ENCODE results near the gene WBP2. TPM values are rescaled to one million over a fixed set of nuclear protein-coding genes. Genes with fewer than 3 reads are reported as not detected.

WBP2 gene
- total and polyA plus RNA-seq, 2 of the 8 experiments (the other 6 are each of a cell fraction or from before 2014, with no cell fraction given): 48.2 to 71.2 TPM

GRCh38 chr17:75847614-75848522 is 7.3 kb downstream of the WBP2 start:
- Histone ChIP-seq H4K91ac (replicated peaks; ENCODE audit: insufficient read length, low read length) (no peak overlapping the region), H3K79me1 (ENCODE audit: low read depth, low read length) (no peaks in the 10 kb centered on the region), H3K56ac (replicated peaks; ENCODE audit: insufficient read length, low read depth, low read length) (no peak overlapping the region), H4K5ac (ENCODE audit: insufficient read length, low read depth, low read length) (no peak overlapping the region), H2AK5ac (ENCODE audit: low read depth, low read length) (no peak overlapping the region), H4K8ac (ENCODE audit: extremely low read depth, insufficient read depth, low read length) (no peak overlapping the region; the same call in 1 of the 2 replicates), H3K79me2 (ENCODE audit: control insufficient read depth in 1 of 2, insufficient read depth in 2 of 2, low read length in 2 of 2) (no peaks in the 10 kb centered on the region), H3K4me2 (ENCODE audit: insufficient read depth in 1 of 2, low read depth in 2 of 2, low read length in 2 of 2) (no peak overlapping the region), H2BK120ac (replicated peaks; ENCODE audit: low read depth, low read length) (no peak overlapping the region), H2BK5ac (ENCODE audit: low read depth, low read length) (no peak overlapping the region), H2AFZ (ENCODE audit: low read length) (no peak overlapping the region), H3K9ac (replicated peaks in 1 of 4; ENCODE audit: extremely low read depth in 1 of 4, low read depth in 3 of 4, low read length in 3 of 4) (no peak overlapping the region), H3K4me1 (replicated peaks in 1 of 4; ENCODE audit: control insufficient read depth in 3 of 4, insufficient read depth in 4 of 4, low read length in 3 of 4) (peaks cover 0 to 8% (median 6%) of the 10 kb centered on the region in 4 experiments; a peak in 4 of 7 replicates), H3K18ac (ENCODE audit: extremely low read depth, low read length) (no peak overlapping the region), H3K23me2 (ENCODE audit: low read depth, low read length) (no peaks in the 10 kb centered on the region), H2BK12ac (ENCODE audit: low read depth, low read length) (no peak overlapping the region), H3K4me3 (ENCODE audit: extremely low read depth in 1 of 4, insufficient read depth in 2 of 4, low read depth in 3 of 4, low read length in 4 of 4) (no peak overlapping the region), H3K27me3 (replicated peaks in 1 of 4; ENCODE audit: control insufficient read depth in 3 of 4, extremely low read depth in 1 of 4, insufficient read depth in 3 of 4, low read length in 3 of 4) (no peaks in the 10 kb centered on the region), H3K36me3 (ENCODE audit: control insufficient read depth in 2 of 4, insufficient read depth in 4 of 4, low read length in 3 of 4) (peaks cover 7 to 36% (median 28%) of the 10 kb centered on the region in 4 experiments), H3K23ac (ENCODE audit: insufficient read length) (no peak overlapping the region), H3K27ac (ENCODE audit: low read depth, low read length) (no peak overlapping the region), H3K14ac (ENCODE audit: insufficient read length) (no peak overlapping the region), H2BK20ac (ENCODE audit: low read length) (no peak overlapping the region), H2BK15ac (ENCODE audit: low read length) (no peak overlapping the region), H3K9me3 (ENCODE audit: insufficient read depth in 2 of 2, low read depth in 1 of 2, low read length in 1 of 2) (no peaks in the 10 kb centered on the region), H4K20me1 (replicated peaks in 1 of 2; ENCODE audit: control insufficient read depth in 1 of 2, insufficient read depth in 2 of 2, low read length in 2 of 2) (peaks cover 4 to 5% of the 10 kb centered on the region in 2 experiments), H3K4ac (replicated peaks; ENCODE audit: insufficient read length, low read depth, low read length) (no peak overlapping the region)
- 89% methylated on average over 25 of the region's 25 CpGs; no CpG with 5 or more reads in 1 of the 2 experiments for WGBS, 2 experiments (ENCODE audit: extremely low coverage in 1 of 2, insufficient coverage in 1 of 2, insufficient read length in 1 of 2, insufficient replicate concordance in 2 of 2, low coverage in 1 of 2, low lambda C conversion rate in 2 of 2, missing lambda C conversion rate in 1 of 2)
- POLR2A ChIA-PET (ENCODE audit: partially characterized antibody): interaction anchor here (0.5 to 4.3 kb wide), 10 partner anchors 8 to 1132 kb away, joined by 3 to 28 read pairs (median 4); partner anchors contain the start of gene WBP2
- TF ChIP-seq SP2 (IDR thresholded peaks at IDR 0.05; ENCODE audit: low read length): no peak
- TF ChIP-seq JUND (IDR thresholded peaks at IDR 0.05; ENCODE audit: low read length): no peak
- TF ChIP-seq SIN3A (conservative IDR thresholded peaks at IDR 0.05 in 1 of 2, IDR thresholded peaks at IDR 0.05 in 1 of 2; ENCODE audit: low read depth in 1 of 2, low read length in 2 of 2): no peak
- no peak for TF ChIP-seq TBP (IDR thresholded peaks at IDR 0.05; ENCODE audit: low read depth, low read length)
- TF ChIP-seq POU5F1 (IDR thresholded peaks at IDR 0.05; ENCODE audit: low read depth, low read length): no peak
- no peak for TF ChIP-seq SIRT6 (IDR thresholded peaks at IDR 0.05; ENCODE audit: low read length)
- TF ChIP-seq CEBPB (IDR thresholded peaks at IDR 0.05; ENCODE audit: low read depth, low read length): no peak
- no peak for TF ChIP-seq ZNF274 (IDR thresholded peaks at IDR 0.05; ENCODE audit: borderline replicate concordance, extremely low read depth, low read length)
- FAIRE-seq (no peak), DNase-seq (ENCODE audit: low read depth in 1 of 2, low spot score in 2 of 2) (no peak)
- CTCF ChIA-PET (ENCODE audit: partially characterized antibody): interaction anchor here (0.7 to 27.2 kb wide), 24 partner anchors 11 to 245 kb away, joined by 3 to 563 read pairs (median 4); partner anchors contain the start of genes MRPL38, UNK and WBP2
